Measurements from ENCODE around the gene NKX2-1.

GRCh38 chr14:36524220-36524837 lies 4.3 kb upstream of the NKX2-1 start:
- peak in 1 of 3 experiments; percentile 13 for TF ChIP-seq CTCF (optimal IDR thresholded peaks at IDR 0.05 in 1 of 3, IDR thresholded peaks at IDR 0.05 in 1 of 3, conservative IDR thresholded peaks at IDR 0.05 in 1 of 3; ENCODE audit: extremely low read depth in 1 of 3, insufficient read depth in 2 of 3, low read length in 3 of 3)
- TF ChIP-seq EZH2 (IDR thresholded peaks at IDR 0.05; ENCODE audit: low read length), result no peak
